Measurements from ENCODE around the gene LYAR.

DNA sequence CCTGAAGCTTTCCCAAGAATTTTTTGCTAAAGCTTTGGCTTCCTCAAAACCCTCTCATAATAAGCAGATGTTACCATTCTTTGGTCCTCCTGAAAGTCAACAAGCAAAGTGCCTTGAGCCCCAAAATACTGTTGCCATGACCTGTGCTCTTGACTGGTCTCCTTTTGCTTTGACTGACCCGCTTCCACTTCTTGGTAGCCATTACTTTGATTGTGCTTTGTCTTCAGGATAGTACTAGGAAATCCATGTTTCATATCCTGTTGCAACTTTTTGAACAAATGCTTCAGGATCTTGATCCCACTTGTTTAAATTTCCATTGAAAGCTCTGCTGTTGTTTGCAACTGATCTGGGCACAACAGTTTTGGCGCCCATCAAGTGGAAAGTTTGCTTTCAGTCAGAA lies 56.3 kb downstream of the LYAR start:
- no peak for TF ChIP-seq TCF3 (IDR thresholded peaks at IDR 0.05; ENCODE audit: borderline replicate concordance, insufficient read depth, low read depth, low read length)
- TF ChIP-seq, protein P1, sequence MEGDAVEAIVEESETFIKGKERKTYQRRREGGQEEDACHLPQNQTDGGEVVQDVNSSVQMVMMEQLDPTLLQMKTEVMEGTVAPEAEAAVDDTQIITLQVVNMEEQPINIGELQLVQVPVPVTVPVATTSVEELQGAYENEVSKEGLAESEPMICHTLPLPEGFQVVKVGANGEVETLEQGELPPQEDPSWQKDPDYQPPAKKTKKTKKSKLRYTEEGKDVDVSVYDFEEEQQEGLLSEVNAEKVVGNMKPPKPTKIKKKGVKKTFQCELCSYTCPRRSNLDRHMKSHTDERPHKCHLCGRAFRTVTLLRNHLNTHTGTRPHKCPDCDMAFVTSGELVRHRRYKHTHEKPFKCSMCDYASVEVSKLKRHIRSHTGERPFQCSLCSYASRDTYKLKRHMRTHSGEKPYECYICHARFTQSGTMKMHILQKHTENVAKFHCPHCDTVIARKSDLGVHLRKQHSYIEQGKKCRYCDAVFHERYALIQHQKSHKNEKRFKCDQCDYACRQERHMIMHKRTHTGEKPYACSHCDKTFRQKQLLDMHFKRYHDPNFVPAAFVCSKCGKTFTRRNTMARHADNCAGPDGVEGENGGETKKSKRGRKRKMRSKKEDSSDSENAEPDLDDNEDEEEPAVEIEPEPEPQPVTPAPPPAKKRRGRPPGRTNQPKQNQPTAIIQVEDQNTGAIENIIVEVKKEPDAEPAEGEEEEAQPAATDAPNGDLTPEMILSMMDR (IDR thresholded peaks at IDR 0.05 in 2 of 3, conservative IDR thresholded peaks at IDR 0.05 in 1 of 3; ENCODE audit: control insufficient read depth in 2 of 3, extremely low read depth in 1 of 3, insufficient read depth in 1 of 3, low read depth in 3 of 3, low read length in 3 of 3) = no peak
- TF ChIP-seq, protein P2, sequence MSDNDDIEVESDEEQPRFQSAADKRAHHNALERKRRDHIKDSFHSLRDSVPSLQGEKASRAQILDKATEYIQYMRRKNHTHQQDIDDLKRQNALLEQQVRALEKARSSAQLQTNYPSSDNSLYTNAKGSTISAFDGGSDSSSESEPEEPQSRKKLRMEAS (IDR thresholded peaks at IDR 0.05; ENCODE audit: low read depth, low read length) = no peak
- TF ChIP-seq EZH2 (IDR thresholded peaks at IDR 0.05; ENCODE audit: borderline replicate concordance, control insufficient read depth, low read depth, low read length) = no peak
- no peak for TF ChIP-seq NR2C2 (IDR thresholded peaks at IDR 0.05; ENCODE audit: borderline replicate concordance, control insufficient read depth, insufficient read length, low read depth)
- no peak for TF ChIP-seq RAD21 (IDR thresholded peaks at IDR 0.05; ENCODE audit: insufficient read depth, low read depth, low read length)
- TF ChIP-seq CBFB (IDR thresholded peaks at IDR 0.05; ENCODE audit: low read depth) = no peak
- TF ChIP-seq POLR2A (IDR thresholded peaks at IDR 0.05; ENCODE audit: low read depth, low read length) = no peak
- TF ChIP-seq SMC3 (IDR thresholded peaks at IDR 0.05; ENCODE audit: borderline replicate concordance, low read length) = no peak
- TF ChIP-seq SP1 (IDR thresholded peaks at IDR 0.05; ENCODE audit: low read depth, low read length) = no peak
- TF ChIP-seq, protein P3, sequence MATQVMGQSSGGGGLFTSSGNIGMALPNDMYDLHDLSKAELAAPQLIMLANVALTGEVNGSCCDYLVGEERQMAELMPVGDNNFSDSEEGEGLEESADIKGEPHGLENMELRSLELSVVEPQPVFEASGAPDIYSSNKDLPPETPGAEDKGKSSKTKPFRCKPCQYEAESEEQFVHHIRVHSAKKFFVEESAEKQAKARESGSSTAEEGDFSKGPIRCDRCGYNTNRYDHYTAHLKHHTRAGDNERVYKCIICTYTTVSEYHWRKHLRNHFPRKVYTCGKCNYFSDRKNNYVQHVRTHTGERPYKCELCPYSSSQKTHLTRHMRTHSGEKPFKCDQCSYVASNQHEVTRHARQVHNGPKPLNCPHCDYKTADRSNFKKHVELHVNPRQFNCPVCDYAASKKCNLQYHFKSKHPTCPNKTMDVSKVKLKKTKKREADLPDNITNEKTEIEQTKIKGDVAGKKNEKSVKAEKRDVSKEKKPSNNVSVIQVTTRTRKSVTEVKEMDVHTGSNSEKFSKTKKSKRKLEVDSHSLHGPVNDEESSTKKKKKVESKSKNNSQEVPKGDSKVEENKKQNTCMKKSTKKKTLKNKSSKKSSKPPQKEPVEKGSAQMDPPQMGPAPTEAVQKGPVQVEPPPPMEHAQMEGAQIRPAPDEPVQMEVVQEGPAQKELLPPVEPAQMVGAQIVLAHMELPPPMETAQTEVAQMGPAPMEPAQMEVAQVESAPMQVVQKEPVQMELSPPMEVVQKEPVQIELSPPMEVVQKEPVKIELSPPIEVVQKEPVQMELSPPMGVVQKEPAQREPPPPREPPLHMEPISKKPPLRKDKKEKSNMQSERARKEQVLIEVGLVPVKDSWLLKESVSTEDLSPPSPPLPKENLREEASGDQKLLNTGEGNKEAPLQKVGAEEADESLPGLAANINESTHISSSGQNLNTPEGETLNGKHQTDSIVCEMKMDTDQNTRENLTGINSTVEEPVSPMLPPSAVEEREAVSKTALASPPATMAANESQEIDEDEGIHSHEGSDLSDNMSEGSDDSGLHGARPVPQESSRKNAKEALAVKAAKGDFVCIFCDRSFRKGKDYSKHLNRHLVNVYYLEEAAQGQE (IDR thresholded peaks at IDR 0.05; ENCODE audit: low read depth, low read length) = no peak
- TF ChIP-seq CEBPZ (IDR thresholded peaks at IDR 0.05; ENCODE audit: low read depth, low read length) = no peak
- no peak for TF ChIP-seq CREM (IDR thresholded peaks at IDR 0.05; ENCODE audit: low read depth)
- no peak for TF ChIP-seq IRF5 (IDR thresholded peaks at IDR 0.05; ENCODE audit: borderline replicate concordance)
